K562 (cell line): ENCODE results near the gene TRAF3IP1.

Experiments used
- BMI1 ChIP-seq: fragments of 150-350 bp; IDR thresholded peaks from 2 replicates; pipeline ENCODE4 v1.6.1; 2014; ENCODE audit warnings: low read length
- CTCF ChIP-seq, 3 experiments: IDR thresholded peaks in 2 of 3; conservative IDR thresholded peaks in 1 of 3; 2 replicates each; pipeline ENCODE4 v1.5.1; 2011 to 2012; ENCODE audit warnings: low read length in 3 of 3, mild to moderate bottlenecking in 3 of 3, control low read depth in 2 of 3, improper control_type of control experiment in 1 of 3, inconsistent platforms in 1 of 3, low read depth in 1 of 3, mixed read lengths in 1 of 3, moderate library complexity in 1 of 3; ENCODE audit not compliant: insufficient read depth in 2 of 3
- LCOR ChIP-seq: sonication (generic); formaldehyde crosslinking; IDR thresholded peaks from 2 replicates; pipeline ENCODE4 v1.8.0; 2022; ENCODE audit warnings: mild to moderate bottlenecking, missing genetic modification reagents
- MAFK ChIP-seq: IDR thresholded peaks from 2 replicates; pipeline ENCODE4 v1.6.1; 2011; ENCODE audit warnings: low read length, improper control_type of control experiment
- PHTF2 ChIP-seq: fragments of 250-450 bp; sonication (Bioruptor Pico); IDR thresholded peaks from 2 replicates; pipeline ENCODE4 v1.5.0; 2021; ENCODE audit warnings: mild to moderate bottlenecking
- WHSC1 ChIP-seq: IDR thresholded peaks from one replicate; pipeline ENCODE4 v1.6.1; 2012; ENCODE audit warnings: low read length, control low read depth, inconsistent platforms
- ZBTB43 ChIP-seq: sonication (generic); formaldehyde crosslinking; IDR thresholded peaks from 2 replicates; pipeline ENCODE4 v1.8.0; 2023; ENCODE audit warnings: mild to moderate bottlenecking, missing genetic modification reagents
- ZNF140 ChIP-seq: fragments of 250-450 bp; sonication (Bioruptor Pico); IDR thresholded peaks from 2 replicates; pipeline ENCODE4 v1.8.0; 2021; ENCODE audit warnings: moderate library complexity, mild to moderate bottlenecking, inconsistent platforms
- ZNF512 ChIP-seq: IDR thresholded peaks from 2 replicates; pipeline ENCODE4 v1.6.1; 2016; ENCODE audit warnings: missing genetic modification characterization, missing compliant biosample characterization

GRCh38 chr2:238440767-238441166 lies 120.4 kb downstream of the TRAF3IP1 start:
- TF ChIP-seq CTCF (IDR thresholded peaks at IDR 0.05 in 2 of 3, conservative IDR thresholded peaks at IDR 0.05 in 1 of 3; ENCODE audit: insufficient read depth in 2 of 3, low read depth in 1 of 3, low read length in 3 of 3) (no peak), PHTF2 (CRISPR knock-in tag) (no peak), WHSC1 (no peak), LCOR (CRISPR knock-in tag) (no peak), MAFK (no peak), ZNF512 (tag) (no peak), ZBTB43 (CRISPR knock-in tag) (no peak), ZNF140 (CRISPR knock-in tag) (no peak), BMI1 (no peak)
